SK-N-SH (cell line): ENCODE results near the gene KRT36. TPM values are rescaled to one million over a fixed set of nuclear protein-coding genes. Genes with fewer than 3 reads are reported as not detected.

Experiments
- CTCF ChIA-PET: fragments of 300-600, 350-600 bp; formaldehyde crosslinking; extraction: SDS; loops from one replicate; lab custom pipeline; 2021; lab: Yijun Ruan, JAX
- POLR2A ChIA-PET: fragments of 350-600 bp; sonication (Branson Sonifier 250); formaldehyde crosslinking; extraction: SDS; loops from one replicate; lab custom pipeline; 2020; ENCODE audit warnings: antibody characterized with exemption, inconsistent platforms; lab: Yijun Ruan, JAX
- DNase-seq: peaks from one replicate; pipeline ENCODE4 v3.0.0; 2012
- H2AFZ ChIP-seq: fragments of 200-600 bp; sonication (generic); 2 replicates; pipeline ENCODE4 v1.8.1; 2016; ENCODE audit warnings: antibody characterized with exemption, mild to moderate bottlenecking, low read depth
- H3F3A ChIP-seq: fragments of 200-600 bp; sonication (generic); replicated peaks from 2 replicates; pipeline ENCODE3; 2016; ENCODE audit warnings: antibody characterized with exemption, mild to moderate bottlenecking; ENCODE audit not compliant: insufficient read depth
- H3K27ac ChIP-seq, 2 experiments: fragments of 200-500 bp in 1 of 2; fragments of 200-600 bp in 1 of 2; sonication (Bioruptor generic) in 1 of 2; sonication (generic), shearing (Covaris generic) in 1 of 2; 2 replicates each; pipeline versions ENCODE4 v1.5.1 to v1.6.1; 2014 to 2016; ENCODE audit warnings: low read depth in 2 of 2, inconsistent platforms in 1 of 2, low read length in 1 of 2, mild to moderate bottlenecking in 1 of 2, mixed read lengths in 1 of 2
- H3K27me3 ChIP-seq: fragments of 200-600 bp; sonication (generic), shearing (Covaris generic); 2 replicates; pipeline ENCODE4 v1.6.1; 2016; ENCODE audit warnings: mixed run types; ENCODE audit not compliant: insufficient read depth
- H3K36me3 ChIP-seq, 2 experiments: fragments of 200-500 bp in 1 of 2; fragments of 200-600 bp in 1 of 2; sonication (Bioruptor generic) in 1 of 2; sonication (generic) in 1 of 2; replicated peaks in 1 of 2; 2 replicates each; pipeline versions ENCODE3 to v1.5.1; 2014 to 2016; ENCODE audit warnings: low read length in 1 of 2, mild to moderate bottlenecking in 1 of 2; ENCODE audit not compliant: insufficient read depth in 2 of 2, control insufficient read depth in 1 of 2
- H3K4me1 ChIP-seq, 2 experiments: fragments of 200-500 bp in 1 of 2; fragments of 200-600 bp in 1 of 2; sonication (Bioruptor generic) in 1 of 2; sonication (generic), shearing (Covaris generic) in 1 of 2; 2 replicates each; pipeline versions ENCODE4 v1.5.1 to v1.6.1; 2014 to 2016; ENCODE audit warnings: low read depth in 1 of 2, low read length in 1 of 2, mixed run types in 1 of 2; ENCODE audit not compliant: insufficient read depth in 2 of 2, control insufficient read depth in 1 of 2
- H3K4me2 ChIP-seq: fragments of 200-600 bp; sonication (generic), shearing (Covaris generic); 2 replicates; pipeline ENCODE4 v1.6.1; 2017; ENCODE audit warnings: mixed run types
- H3K4me3 ChIP-seq, 2 experiments: fragments of 200-500 bp in 1 of 2; fragments of 200-600 bp in 1 of 2; sonication (Bioruptor generic) in 1 of 2; sonication (generic), shearing (Covaris generic) in 1 of 2; 2 replicates each; pipeline versions ENCODE4 v1.5.1 to v1.8.1; 2014 to 2016; ENCODE audit warnings: low read depth in 2 of 2, inconsistent platforms in 1 of 2, low read length in 1 of 2, mild to moderate bottlenecking in 1 of 2, mixed read lengths in 1 of 2, moderate library complexity in 1 of 2
- H3K79me2 ChIP-seq: fragments of 200-600 bp; sonication (generic); 2 replicates; pipeline ENCODE4 v1.8.1; 2017; ENCODE audit warnings: mild to moderate bottlenecking; ENCODE audit not compliant: insufficient read depth
- H3K9ac ChIP-seq: fragments of 200-600 bp; sonication (generic); 2 replicates; pipeline ENCODE4 v1.6.1; 2017; ENCODE audit warnings: mixed run types
- H3K9me2 ChIP-seq: fragments of 200-600 bp; sonication (generic); 2 replicates; pipeline ENCODE4 v1.6.1; 2017; ENCODE audit warnings: mixed run types
- H3K9me3 ChIP-seq: fragments of 200-600 bp; sonication (generic); 2 replicates; pipeline ENCODE4 v1.6.1; 2017; ENCODE audit warnings: mixed run types, mild to moderate bottlenecking, moderate library complexity
- H4K20me1 ChIP-seq: fragments of 200-600 bp; sonication (generic); 2 replicates; pipeline ENCODE4 v1.6.1; 2017; ENCODE audit warnings: mild to moderate bottlenecking, mixed run types; ENCODE audit not compliant: insufficient read depth
- EZH2phosphoT487 ChIP-seq: fragments of 200-600 bp; sonication (generic); IDR thresholded peaks from 2 replicates; pipeline ENCODE4 v1.6.1; 2017; ENCODE audit warnings: low read depth, mixed run types, mild to moderate bottlenecking, antibody characterized with exemption, moderate library complexity, borderline replicate concordance
- JUND ChIP-seq: IDR thresholded peaks from 2 replicates; pipeline ENCODE4 v1.4.0; 2012
- RAD21 ChIP-seq: IDR thresholded peaks from 2 replicates; pipeline ENCODE4 v1.6.1; 2012; ENCODE audit warnings: mild to moderate bottlenecking, low read length
- SMC3 ChIP-seq: IDR thresholded peaks from 2 replicates; pipeline ENCODE4 v1.6.1; 2012; ENCODE audit warnings: low read depth, low read length, improper control_type of control experiment
- TAF1 ChIP-seq: IDR thresholded peaks from 2 replicates; pipeline ENCODE4 v1.6.1; 2012; ENCODE audit warnings: low read depth, mild to moderate bottlenecking, low read length, moderate library complexity, borderline replicate concordance
- WGBS: methylation state at CpG from one replicate; pipeline ENCODE4 v1.1.6; 2017; ENCODE audit warnings: low lambda C conversion rate; 5-methylcytosine and 5-hydroxymethylcytosine counted together
- polyA plus RNA-seq, 3 experiments: library from polyadenylated mRNA; depleted of rRNA; stranded (reverse); fragments of >200 nt; gene quantifications; 2 replicates each; pipeline ENCODE4 v1.2.3, GENCODE V29; 2012
- TF ChIP-seq, protein P1 (sequence below): fragments of 150-350 bp; IDR thresholded peaks from 2 replicates; pipeline ENCODE4 v1.6.1; 2016; ENCODE audit warnings: mild to moderate bottlenecking, low read depth, low read length
- TF ChIP-seq, protein P2 (sequence below): fragments of 200-600 bp; sonication (generic); IDR thresholded peaks from 2 replicates; pipeline ENCODE4 v1.6.1; 2017; ENCODE audit warnings: antibody characterized with exemption, mild to moderate bottlenecking, moderate library complexity

KRT36 gene
- polyA plus RNA-seq, 1 of the 3 experiments (the other 2 are of a cell fraction), result not detected

DNA sequence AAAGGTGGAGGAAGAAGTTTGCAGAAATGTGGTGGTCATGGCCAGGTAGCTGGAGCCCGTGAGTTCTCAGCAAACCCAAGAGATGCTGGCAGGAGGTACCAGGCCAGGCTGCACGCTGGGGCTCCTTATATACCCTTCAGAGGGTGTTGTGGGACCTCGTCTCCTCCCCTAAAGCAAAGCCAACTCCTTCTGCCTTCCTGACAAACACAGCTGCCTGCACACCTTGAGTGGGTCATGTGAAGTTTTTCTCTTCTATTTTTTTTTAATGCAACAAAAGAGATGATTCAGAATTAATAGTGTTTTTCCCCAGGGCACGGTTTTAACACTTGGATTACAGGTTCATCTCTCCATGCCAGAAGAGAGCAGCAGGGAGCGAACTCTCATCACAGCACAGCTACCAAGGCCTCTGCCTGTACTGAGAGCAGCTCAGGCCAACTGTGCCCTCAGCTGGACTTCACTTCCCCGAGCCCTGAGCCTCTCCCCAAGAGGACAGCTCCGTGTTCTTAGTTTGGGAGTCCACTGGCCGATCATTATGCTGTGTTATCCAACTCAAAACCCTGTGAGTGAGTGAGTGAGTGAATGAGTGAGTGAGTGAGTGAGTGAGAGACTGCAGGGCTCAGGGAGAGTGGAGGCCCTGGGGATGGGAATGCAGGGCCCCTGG lies 29.2 kb upstream of the KRT36 start, which contains the start of gene KRT15:
TSS of gene KRT15 (minus strand) at position 102 of the 661 bp plus-strand sequence. CDS start at position 39, 63 bp downstream.
- H3K9me3 ChIP-seq, result no peaks in the 10 kb centered on the region
- H4K20me1 ChIP-seq, result no peaks in the 10 kb centered on the region
- H3K27ac ChIP-seq, result peak within 1 kb of the TSS in 1 of 2 experiments; percentile 14; a peak in 2 of 4 replicates
- no peaks in the 10 kb centered on the region for H3K27me3 ChIP-seq
- no peaks in the 10 kb centered on the region for H3K9me2 ChIP-seq
- TF ChIP-seq SMC3 (peak; percentile 24; the same call in 1 of the 2 replicates), RAD21 (peak; percentile 28), TAF1 (no peak)
- TF ChIP-seq, protein P1, sequence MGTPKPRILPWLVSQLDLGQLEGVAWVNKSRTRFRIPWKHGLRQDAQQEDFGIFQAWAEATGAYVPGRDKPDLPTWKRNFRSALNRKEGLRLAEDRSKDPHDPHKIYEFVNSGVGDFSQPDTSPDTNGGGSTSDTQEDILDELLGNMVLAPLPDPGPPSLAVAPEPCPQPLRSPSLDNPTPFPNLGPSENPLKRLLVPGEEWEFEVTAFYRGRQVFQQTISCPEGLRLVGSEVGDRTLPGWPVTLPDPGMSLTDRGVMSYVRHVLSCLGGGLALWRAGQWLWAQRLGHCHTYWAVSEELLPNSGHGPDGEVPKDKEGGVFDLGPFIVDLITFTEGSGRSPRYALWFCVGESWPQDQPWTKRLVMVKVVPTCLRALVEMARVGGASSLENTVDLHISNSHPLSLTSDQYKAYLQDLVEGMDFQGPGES, result no peak
- H3K4me3 ChIP-seq, result no peak within 1 kb of the TSS
- peaks cover 34 to 48% of the 10 kb centered on the region in 2 experiments for H3K4me1 ChIP-seq
- no peaks in the 10 kb centered on the region for H3K36me3 ChIP-seq
- peaks cover 2% of the 10 kb centered on the region for H3F3A ChIP-seq
- WGBS, result 87% methylated on average over 7 of the region's 8 CpGs
- no peak within 1 kb of the TSS for H3K9ac ChIP-seq
- no peak within 1 kb of the TSS for H3K4me2 ChIP-seq
- DNase-seq, result no peak
- POLR2A ChIA-PET, result interaction anchor here (1.3 to 3.3 kb wide), 2 partner anchors 11 to 29 kb away, joined by 5 to 30 read pairs; no protein-coding TSS in a partner anchor
- H2AFZ ChIP-seq, result no peak within 1 kb of the TSS
- CTCF ChIA-PET, result interaction anchor here (0.7 to 6.1 kb wide), 8 partner anchors 9 to 144 kb away, joined by 3 to 124 read pairs (median 4); no protein-coding TSS in a partner anchor
- no peaks in the 10 kb centered on the region for H3K79me2 ChIP-seq

DNA sequence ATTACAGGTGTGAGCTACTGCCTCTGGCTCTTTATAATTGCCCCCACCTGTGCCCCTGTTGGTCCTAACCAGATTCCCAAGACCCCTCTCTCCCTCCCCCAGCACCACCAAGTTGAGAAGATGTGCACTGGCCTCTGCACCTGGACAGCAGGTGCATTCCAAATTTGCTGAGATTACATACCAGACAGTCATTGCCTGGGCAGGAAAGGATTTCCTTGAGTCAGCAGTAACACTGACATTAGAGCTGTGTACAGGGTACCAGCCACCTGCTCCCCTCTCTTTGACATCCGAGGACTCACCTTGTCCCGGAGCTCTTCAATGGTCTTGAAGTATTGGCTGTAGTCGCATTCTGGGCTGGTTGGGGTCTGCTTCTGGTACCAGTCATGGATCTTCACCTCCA lies 28.3 kb upstream of the KRT36 start:
- H3K9me2 ChIP-seq, result no peaks in the 10 kb centered on the region
- H3K9ac ChIP-seq, result no peak overlapping the region
- peaks cover 27 to 41% of the 10 kb centered on the region in 2 experiments for H3K4me1 ChIP-seq
- no peaks in the 10 kb centered on the region for H4K20me1 ChIP-seq
- peaks cover 2% of the 10 kb centered on the region for H3F3A ChIP-seq
- 92% methylated on average over 3 of the region's 3 CpGs for WGBS
- POLR2A ChIA-PET, result interaction anchor here (1.3 kb wide), 1 partner anchor 30 kb away, joined by 5 read pairs; no protein-coding TSS in a partner anchor
- H3K79me2 ChIP-seq, result no peaks in the 10 kb centered on the region
- TF ChIP-seq JUND (no peak), RAD21 (no peak), EZH2phosphoT487 (no peak)
- TF ChIP-seq, protein P2, sequence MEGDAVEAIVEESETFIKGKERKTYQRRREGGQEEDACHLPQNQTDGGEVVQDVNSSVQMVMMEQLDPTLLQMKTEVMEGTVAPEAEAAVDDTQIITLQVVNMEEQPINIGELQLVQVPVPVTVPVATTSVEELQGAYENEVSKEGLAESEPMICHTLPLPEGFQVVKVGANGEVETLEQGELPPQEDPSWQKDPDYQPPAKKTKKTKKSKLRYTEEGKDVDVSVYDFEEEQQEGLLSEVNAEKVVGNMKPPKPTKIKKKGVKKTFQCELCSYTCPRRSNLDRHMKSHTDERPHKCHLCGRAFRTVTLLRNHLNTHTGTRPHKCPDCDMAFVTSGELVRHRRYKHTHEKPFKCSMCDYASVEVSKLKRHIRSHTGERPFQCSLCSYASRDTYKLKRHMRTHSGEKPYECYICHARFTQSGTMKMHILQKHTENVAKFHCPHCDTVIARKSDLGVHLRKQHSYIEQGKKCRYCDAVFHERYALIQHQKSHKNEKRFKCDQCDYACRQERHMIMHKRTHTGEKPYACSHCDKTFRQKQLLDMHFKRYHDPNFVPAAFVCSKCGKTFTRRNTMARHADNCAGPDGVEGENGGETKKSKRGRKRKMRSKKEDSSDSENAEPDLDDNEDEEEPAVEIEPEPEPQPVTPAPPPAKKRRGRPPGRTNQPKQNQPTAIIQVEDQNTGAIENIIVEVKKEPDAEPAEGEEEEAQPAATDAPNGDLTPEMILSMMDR, result no peak
- TF ChIP-seq, all 33 proteins: peak for 0
- no peak overlapping the region for H2AFZ ChIP-seq
- DNase-seq, result no peak
- no peak overlapping the region for H3K4me3 ChIP-seq
- no peaks in the 10 kb centered on the region for H3K36me3 ChIP-seq
- H3K27me3 ChIP-seq, result no peaks in the 10 kb centered on the region
- H3K27ac ChIP-seq, result no peak overlapping the region
- no peak overlapping the region for H3K4me2 ChIP-seq
- CTCF ChIA-PET, result interaction anchor here (1.2 to 6.1 kb wide), 4 partner anchors 21 to 145 kb away, joined by 4 to 124 read pairs (median 7); no protein-coding TSS in a partner anchor
- H3K9me3 ChIP-seq, result no peaks in the 10 kb centered on the region
